GM12878 (cell line): ENCODE results near the gene DOCK1. TPM values are rescaled to one million over a fixed set of nuclear protein-coding genes. Genes with fewer than 3 reads are reported as not detected.

Experiments used
- ATAC-seq: fragments of 200-7000 bp; cut with Tn5 transposase; 3 replicates; pipeline ENCODE4 v1.9.1; 2020; ENCODE audit warnings: mild to moderate bottlenecking, moderate library complexity
- BruUV-seq: library from RNA; stranded (reverse); fragments of 400-500 nt; replicated peaks from 2 replicates; lab custom pipeline; 2021; lab: Mats Ljungman, UMichigan
- CTCF ChIA-PET: fragments of 300-600 bp; sonication (Branson Sonifier 250); formaldehyde crosslinking; extraction: SDS; loops from one replicate; lab custom pipeline; 2021; ENCODE audit warnings: inconsistent platforms; lab: Yijun Ruan, JAX
- POLR2A ChIA-PET: fragments of 350-600 bp; formaldehyde crosslinking; extraction: SDS; loops from one replicate; lab custom pipeline; 2021; ENCODE audit warnings: inconsistent platforms; lab: Charles Lee
- RAD21 ChIA-PET: fragments of 300-600 bp; sonication (Branson Sonifier 250); formaldehyde crosslinking; loops from one replicate; lab custom pipeline; 2023; ENCODE audit warnings: antibody characterized with exemption; ENCODE audit not compliant: unreplicated experiment; lab: Charles Lee
- SMC1A ChIA-PET: fragments of 300-600 bp; sonication (Branson Sonifier 250); formaldehyde crosslinking; loops from one replicate; lab custom pipeline; 2023; ENCODE audit not compliant: unreplicated experiment, uncharacterized antibody; lab: Charles Lee
- DNase-seq: peaks from one replicate; pipeline ENCODE4 v3.0.0-alpha.2; 2011; ENCODE audit warnings: low read depth, low spot score
- FAIRE-seq: peaks from 3 replicates; lab custom pipeline; 2011; peaks lifted over from hg19 to GRCh38; lab: Jason Lieb, UNC
- H2AFZ ChIP-seq: 2 replicates; pipeline ENCODE4 v1.6.0; 2011; ENCODE audit warnings: low read depth, low read length, control low read depth; ENCODE audit not compliant: control insufficient read depth
- H3K27ac ChIP-seq: 2 replicates; pipeline ENCODE4 v1.5.1; 2011; ENCODE audit warnings: control low read depth; ENCODE audit not compliant: control insufficient read depth, insufficient read depth
- H3K27me3 ChIP-seq, 2 experiments: replicated peaks in 1 of 2; 2 replicates each; pipeline versions ENCODE4 v1.6.0 to v1.6.1; 2011; ENCODE audit warnings: low read length in 1 of 2; ENCODE audit not compliant: control insufficient read depth in 2 of 2, insufficient read depth in 2 of 2
- H3K36me3 ChIP-seq, 2 experiments: 2 replicates each; pipeline ENCODE4 v1.5.1; 2011; ENCODE audit warnings: low read length in 1 of 2; ENCODE audit not compliant: control insufficient read depth in 2 of 2, insufficient read depth in 2 of 2
- H3K4me1 ChIP-seq: 2 replicates; pipeline ENCODE4 v1.6.1; 2011; ENCODE audit warnings: mild to moderate bottlenecking, low read length, moderate library complexity, mixed read lengths; ENCODE audit not compliant: control insufficient read depth, insufficient read depth
- H3K4me2 ChIP-seq: 2 replicates; pipeline ENCODE4 v1.6.0; 2011; ENCODE audit warnings: control low read depth; ENCODE audit not compliant: control insufficient read depth, insufficient read depth
- H3K4me3 ChIP-seq: fragments of 200-600 bp; sonication (generic); 2 replicates; pipeline ENCODE4 v1.5.1; 2016
- H3K79me2 ChIP-seq: 2 replicates; pipeline ENCODE4 v1.6.0; 2011; ENCODE audit warnings: low read length; ENCODE audit not compliant: control insufficient read depth, insufficient read depth
- H3K9ac ChIP-seq: 2 replicates; pipeline ENCODE4 v1.8.0; 2011; ENCODE audit warnings: low read length, control low read depth, mixed read lengths; ENCODE audit not compliant: control insufficient read depth, insufficient read depth
- H3K9me3 ChIP-seq: replicated peaks from 3 replicates; pipeline ENCODE4 v1.5.1; 2011; ENCODE audit warnings: mild to moderate bottlenecking, low read length; ENCODE audit not compliant: control insufficient read depth, insufficient read depth
- H4K20me1 ChIP-seq: 2 replicates; pipeline ENCODE4 v1.6.0; 2011; ENCODE audit not compliant: control insufficient read depth, insufficient read depth
- ASH2L ChIP-seq: fragments of 300-600, 200-600 bp; sonication (generic); IDR thresholded peaks from 2 replicates; pipeline ENCODE4 v1.6.1; 2017; ENCODE audit warnings: low read depth, mild to moderate bottlenecking, borderline replicate concordance
- ATF3 ChIP-seq: IDR thresholded peaks from 2 replicates; pipeline ENCODE4 v1.6.1; 2011; ENCODE audit warnings: low read depth, mild to moderate bottlenecking, low read length, moderate library complexity, borderline replicate concordance; ENCODE audit errors: extremely low read depth
- ATF7 ChIP-seq: fragments of 450-650 bp; IDR thresholded peaks from 2 replicates; pipeline ENCODE4 v1.6.1; 2016; ENCODE audit warnings: low read depth, mild to moderate bottlenecking
- BACH1 ChIP-seq: fragments of 450-650 bp; IDR thresholded peaks from 2 replicates; pipeline ENCODE4 v1.6.1; 2017; ENCODE audit warnings: mild to moderate bottlenecking, borderline replicate concordance
- CHD1 ChIP-seq: IDR thresholded peaks from 2 replicates; pipeline ENCODE4 v1.6.1; 2012; ENCODE audit warnings: low read depth, low read length, improper control_type of control experiment
- CREB1 ChIP-seq: IDR thresholded peaks from 2 replicates; pipeline ENCODE4 v1.6.1; 2012; ENCODE audit warnings: low read depth, mild to moderate bottlenecking, inconsistent platforms
- GATAD2B ChIP-seq: fragments of 450-650 bp; conservative IDR thresholded peaks from 2 replicates; pipeline ENCODE4 v1.6.1; 2017; ENCODE audit warnings: low read depth, mild to moderate bottlenecking, moderate library complexity
- IRF4 ChIP-seq: IDR thresholded peaks from 2 replicates; pipeline ENCODE4 v1.6.1; 2011; ENCODE audit warnings: low read depth, low read length
- NBN ChIP-seq: fragments of 450-650 bp; IDR thresholded peaks from 2 replicates; pipeline ENCODE4 v1.6.1; 2016
- SIN3A ChIP-seq: IDR thresholded peaks from 2 replicates; pipeline ENCODE4 v1.6.1; 2012; ENCODE audit warnings: low read depth, low read length, improper control_type of control experiment
- SKIL ChIP-seq: fragments of 450-650 bp; IDR thresholded peaks from 2 replicates; pipeline ENCODE4 v1.6.1; 2017; ENCODE audit warnings: mild to moderate bottlenecking, low read depth, inconsistent platforms; ENCODE audit not compliant: poor library complexity, severe bottlenecking
- STAT1 ChIP-seq: fragments of 450-650 bp; conservative IDR thresholded peaks from 2 replicates; pipeline ENCODE4 v1.6.1; 2014; ENCODE audit warnings: antibody characterized with exemption, mild to moderate bottlenecking
- WGBS: methylation state at CpG from one replicate; pipeline ENCODE4 v1.1.6; 2016; ENCODE audit warnings: low lambda C conversion rate; ENCODE audit not compliant: insufficient replicate concordance, insufficient coverage; ENCODE audit errors: missing lambda C conversion rate; 5-methylcytosine and 5-hydroxymethylcytosine counted together
- in situ Hi-C: fragments of 300-500 bp; cut with MboI; formaldehyde crosslinking; loops from 9 replicates; pipeline ENCODE4 v1.14.3; 2018; ENCODE audit warnings: mixed read lengths
- intact Hi-C: fragments of 100-400 bp; cut with micrococcal nuclease; formaldehyde crosslinking; loops from one replicate; pipeline ENCODE4 v1.14.2; 2022; ENCODE audit not compliant: unreplicated experiment
- polyA plus RNA-seq, 11 experiments: library from polyadenylated mRNA; depleted of rRNA in 4 of 11; unstranded in 6 of 11; stranded (reverse) in 5 of 11; fragments of >200 nt; fragmentation: Nextera tagmentation in 4 of 11; fragmentation: Illumina TruSeq in 1 of 11; extraction: Ambion mirVana in 4 of 11; extraction: Trizol in 1 of 11; gene quantifications; 1 replicate in 1 of 11; 2 replicates in 10 of 11; pipeline versions ENCODE4 v1.2.1 to v1.2.3, GENCODE V29; 2011 to 2016; ENCODE audit warnings: inconsistent platforms in 2 of 11, missing spikeins in 2 of 11, low read depth in 1 of 11
- total RNA-seq, 4 experiments: library from RNA; depleted of rRNA in 3 of 4; stranded (reverse); fragments of >200 nt in 3 of 4; fragmentation: Illumina TruSeq in 1 of 4; extraction: Trizol in 1 of 4; gene quantifications; 2 replicates each; pipeline versions ENCODE4 v1.2.1 to v1.2.3, GENCODE V29; 2013 to 2021
- TF ChIP-seq, protein P1 (sequence below): IDR thresholded peaks from 2 replicates; pipeline ENCODE4 v1.6.1; 2011; ENCODE audit warnings: borderline replicate concordance, low read depth, mild to moderate bottlenecking, moderate library complexity, mixed read lengths, low read length; ENCODE audit not compliant: insufficient read depth; ENCODE audit errors: extremely low read length
- TF ChIP-seq, protein P2 (sequence below): fragments of 450-650 bp; IDR thresholded peaks from 2 replicates; pipeline ENCODE4 v1.6.1; 2018; ENCODE audit warnings: borderline replicate concordance, mild to moderate bottlenecking; ENCODE audit not compliant: partially characterized antibody
- TF ChIP-seq, protein P3 (sequence below): fragments of 450-650 bp; IDR thresholded peaks from 2 replicates; pipeline ENCODE4 v1.6.1; 2017; ENCODE audit warnings: mild to moderate bottlenecking, moderate library complexity

Gene DOCK1
- total and polyA plus RNA-seq, 10 of the 15 experiments (the other 5 are each of a cell fraction or from before 2014, with no cell fraction given), result 0.05 to 0.18 TPM; not detected in 8

GRCh38 chr10:127265288-127265687, 360.1 kb downstream of the DOCK1 start:
- H3K9me3 ChIP-seq, result no peaks in the 10 kb centered on the region; the same call in 2 of the 3 replicates
- no peak overlapping the region for H3K4me3 ChIP-seq
- no peak overlapping the region for H3K27ac ChIP-seq
- no peaks in the 10 kb centered on the region for H3K79me2 ChIP-seq
- H2AFZ ChIP-seq, result no peak overlapping the region
- ChIA-PET RAD21 (no interaction called here), POLR2A (no interaction called here), SMC1A (no interaction called here), CTCF (interaction anchor here (0.6 kb wide), 1 partner anchor 804 kb away, joined by 3 read pairs; no protein-coding TSS in a partner anchor)
- no peaks in the 10 kb centered on the region for H3K36me3 ChIP-seq
- H3K4me2 ChIP-seq, result no peak overlapping the region
- ATAC-seq, result no peak
- H3K4me1 ChIP-seq, result no peaks in the 10 kb centered on the region
- H3K9ac ChIP-seq, result no peak overlapping the region
- 0% methylated on average over 3 of the region's 3 CpGs for WGBS
- no TSS peak for BruUV-seq
- no peak for FAIRE-seq
- DNase-seq, result no peak
- in situ Hi-C loops (no loop called here), intact Hi-C loops (no loop called here)
- H4K20me1 ChIP-seq, result no peaks in the 10 kb centered on the region
- H3K27me3 ChIP-seq, result no peaks in the 10 kb centered on the region
- TF ChIP-seq SKIL, result no peak
- no peak for TF ChIP-seq SIN3A
- TF ChIP-seq STAT1, result no peak
- no peak for TF ChIP-seq NBN
- TF ChIP-seq ASH2L, result no peak
- no peak for TF ChIP-seq CREB1
- TF ChIP-seq ATF3, result no peak
- no peak for TF ChIP-seq BACH1
- TF ChIP-seq CHD1, result no peak
- TF ChIP-seq, protein P1, sequence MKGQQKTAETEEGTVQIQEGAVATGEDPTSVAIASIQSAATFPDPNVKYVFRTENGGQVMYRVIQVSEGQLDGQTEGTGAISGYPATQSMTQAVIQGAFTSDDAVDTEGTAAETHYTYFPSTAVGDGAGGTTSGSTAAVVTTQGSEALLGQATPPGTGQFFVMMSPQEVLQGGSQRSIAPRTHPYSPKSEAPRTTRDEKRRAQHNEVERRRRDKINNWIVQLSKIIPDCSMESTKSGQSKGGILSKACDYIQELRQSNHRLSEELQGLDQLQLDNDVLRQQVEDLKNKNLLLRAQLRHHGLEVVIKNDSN, result no peak
- TF ChIP-seq, protein P2, sequence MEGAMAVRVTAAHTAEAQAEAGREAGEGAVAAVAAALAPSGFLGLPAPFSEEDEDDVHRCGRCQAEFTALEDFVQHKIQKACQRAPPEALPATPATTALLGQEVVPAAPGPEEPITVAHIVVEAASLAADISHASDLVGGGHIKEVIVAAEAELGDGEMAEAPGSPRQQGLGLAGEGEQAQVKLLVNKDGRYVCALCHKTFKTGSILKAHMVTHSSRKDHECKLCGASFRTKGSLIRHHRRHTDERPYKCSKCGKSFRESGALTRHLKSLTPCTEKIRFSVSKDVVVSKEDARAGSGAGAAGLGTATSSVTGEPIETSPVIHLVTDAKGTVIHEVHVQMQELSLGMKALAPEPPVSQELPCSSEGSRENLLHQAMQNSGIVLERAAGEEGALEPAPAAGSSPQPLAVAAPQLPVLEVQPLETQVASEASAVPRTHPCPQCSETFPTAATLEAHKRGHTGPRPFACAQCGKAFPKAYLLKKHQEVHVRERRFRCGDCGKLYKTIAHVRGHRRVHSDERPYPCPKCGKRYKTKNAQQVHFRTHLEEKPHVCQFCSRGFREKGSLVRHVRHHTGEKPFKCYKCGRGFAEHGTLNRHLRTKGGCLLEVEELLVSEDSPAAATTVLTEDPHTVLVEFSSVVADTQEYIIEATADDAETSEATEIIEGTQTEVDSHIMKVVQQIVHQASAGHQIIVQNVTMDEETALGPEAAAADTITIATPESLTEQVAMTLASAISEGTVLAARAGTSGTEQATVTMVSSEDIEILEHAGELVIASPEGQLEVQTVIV, result no peak
- TF ChIP-seq GATAD2B, result no peak
- no peak for TF ChIP-seq IRF4
- TF ChIP-seq, protein P3, sequence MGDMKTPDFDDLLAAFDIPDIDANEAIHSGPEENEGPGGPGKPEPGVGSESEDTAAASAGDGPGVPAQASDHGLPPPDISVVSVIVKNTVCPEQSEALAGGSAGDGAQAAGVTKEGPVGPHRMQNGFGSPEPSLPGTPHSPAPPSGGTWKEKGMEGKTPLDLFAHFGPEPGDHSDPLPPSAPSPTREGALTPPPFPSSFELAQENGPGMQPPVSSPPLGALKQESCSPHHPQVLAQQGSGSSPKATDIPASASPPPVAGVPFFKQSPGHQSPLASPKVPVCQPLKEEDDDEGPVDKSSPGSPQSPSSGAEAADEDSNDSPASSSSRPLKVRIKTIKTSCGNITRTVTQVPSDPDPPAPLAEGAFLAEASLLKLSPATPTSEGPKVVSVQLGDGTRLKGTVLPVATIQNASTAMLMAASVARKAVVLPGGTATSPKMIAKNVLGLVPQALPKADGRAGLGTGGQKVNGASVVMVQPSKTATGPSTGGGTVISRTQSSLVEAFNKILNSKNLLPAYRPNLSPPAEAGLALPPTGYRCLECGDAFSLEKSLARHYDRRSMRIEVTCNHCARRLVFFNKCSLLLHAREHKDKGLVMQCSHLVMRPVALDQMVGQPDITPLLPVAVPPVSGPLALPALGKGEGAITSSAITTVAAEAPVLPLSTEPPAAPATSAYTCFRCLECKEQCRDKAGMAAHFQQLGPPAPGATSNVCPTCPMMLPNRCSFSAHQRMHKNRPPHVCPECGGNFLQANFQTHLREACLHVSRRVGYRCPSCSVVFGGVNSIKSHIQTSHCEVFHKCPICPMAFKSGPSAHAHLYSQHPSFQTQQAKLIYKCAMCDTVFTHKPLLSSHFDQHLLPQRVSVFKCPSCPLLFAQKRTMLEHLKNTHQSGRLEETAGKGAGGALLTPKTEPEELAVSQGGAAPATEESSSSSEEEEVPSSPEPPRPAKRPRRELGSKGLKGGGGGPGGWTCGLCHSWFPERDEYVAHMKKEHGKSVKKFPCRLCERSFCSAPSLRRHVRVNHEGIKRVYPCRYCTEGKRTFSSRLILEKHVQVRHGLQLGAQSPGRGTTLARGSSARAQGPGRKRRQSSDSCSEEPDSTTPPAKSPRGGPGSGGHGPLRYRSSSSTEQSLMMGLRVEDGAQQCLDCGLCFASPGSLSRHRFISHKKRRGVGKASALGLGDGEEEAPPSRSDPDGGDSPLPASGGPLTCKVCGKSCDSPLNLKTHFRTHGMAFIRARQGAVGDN, result no peak
- no peak for TF ChIP-seq ATF7
